HepG2 (cell line): Measurements from ENCODE around the gene NTF3. TPM values are rescaled to one million over a fixed set of nuclear protein-coding genes. Genes with fewer than 3 reads are reported as not detected.

Experiments
- ATAC-seq: fragments of 200-7000 bp; cut with Tn5 transposase; 3 replicates; pipeline ENCODE4 v1.9.1; 2020; ENCODE audit warnings: mild to moderate bottlenecking, moderate library complexity
- BruUV-seq: library from RNA; stranded (reverse); fragments of 400-500 nt; replicated peaks from 2 replicates; lab custom pipeline; 2021; lab: Mats Ljungman, UMichigan
- CTCF ChIA-PET: fragments of 300-600 bp; formaldehyde crosslinking; extraction: SDS; loops from one replicate; lab custom pipeline; 2021; ENCODE audit warnings: low total read pairs, inconsistent platforms, low intra/inter-chr PET ratio; lab: Yijun Ruan, JAX
- POLR2A ChIA-PET: fragments of 350-600 bp; sonication (Branson Sonifier 250); formaldehyde crosslinking; loops from one replicate; lab custom pipeline; 2020; ENCODE audit warnings: antibody characterized with exemption, inconsistent platforms; lab: Yijun Ruan, JAX
- DNase-seq: peaks from one replicate; pipeline ENCODE4 v3.0.0-alpha.2; 2015; ENCODE audit warnings: low spot score
- FAIRE-seq: peaks from 3 replicates; lab custom pipeline; 2011; peaks lifted over from hg19 to GRCh38; lab: Jason Lieb, UNC
- H2AFZ ChIP-seq: one replicate; pipeline ENCODE4 v1.6.1; 2011; ENCODE audit warnings: low read length, inconsistent platforms
- H3K27ac ChIP-seq: fragments of 300-600 bp; 3 replicates; pipeline ENCODE4 v1.8.0; 2011; ENCODE audit warnings: mixed run types, mild to moderate bottlenecking, mixed read lengths, low read length, inconsistent platforms; ENCODE audit not compliant: insufficient read depth; ENCODE audit errors: extremely low read length
- H3K27me3 ChIP-seq, 2 experiments: fragments of 200-600 bp in 1 of 2; 2 replicates in 1 of 2; 3 replicates in 1 of 2; pipeline versions ENCODE4 v1.6.0 to v1.8.0; 2011; ENCODE audit warnings: low read length in 2 of 2, mild to moderate bottlenecking in 2 of 2, moderate library complexity in 2 of 2, inconsistent platforms in 1 of 2; ENCODE audit not compliant: insufficient read depth in 2 of 2, control insufficient read depth in 1 of 2
- H3K36me3 ChIP-seq, 2 experiments: fragments of 200-600 bp in 1 of 2; replicated peaks in 1 of 2; 2 replicates in 1 of 2; 3 replicates in 1 of 2; pipeline versions ENCODE4 v1.5.1 to v1.8.0; 2011; ENCODE audit warnings: low read length in 2 of 2, inconsistent platforms in 1 of 2; ENCODE audit not compliant: insufficient read depth in 2 of 2, control insufficient read depth in 1 of 2
- H3K4me1 ChIP-seq: 2 replicates; pipeline ENCODE4 v1.5.1; 2012; ENCODE audit warnings: low read length, inconsistent platforms; ENCODE audit not compliant: insufficient read depth
- H3K4me2 ChIP-seq: 2 replicates; pipeline ENCODE4 v1.6.0; 2011; ENCODE audit warnings: low read depth, low read length, inconsistent platforms
- H3K4me3 ChIP-seq, 3 experiments: fragments of 200-600 bp in 1 of 3; sonication (generic), shearing (Covaris generic) in 1 of 3; replicated peaks in 1 of 3; 2 replicates each; pipeline ENCODE4 v1.5.1; 2011 to 2016; ENCODE audit warnings: low read length in 3 of 3, inconsistent platforms in 2 of 3, low read depth in 2 of 3, mild to moderate bottlenecking in 2 of 3, control low read depth in 1 of 3, mixed read lengths in 1 of 3; ENCODE audit not compliant: insufficient read depth in 1 of 3
- H3K79me2 ChIP-seq: one replicate; pipeline ENCODE4 v1.6.1; 2011; ENCODE audit warnings: low read length, inconsistent platforms; ENCODE audit not compliant: insufficient read depth
- H3K9ac ChIP-seq: 2 replicates; pipeline ENCODE4 v1.6.0; 2011; ENCODE audit warnings: mild to moderate bottlenecking, low read depth, low read length, inconsistent platforms; ENCODE audit not compliant: insufficient read depth
- H3K9me3 ChIP-seq: 2 replicates; pipeline ENCODE4 v1.5.1; 2012; ENCODE audit warnings: mild to moderate bottlenecking, low read length
- H4K20me1 ChIP-seq: 2 replicates; pipeline ENCODE4 v1.6.0; 2011; ENCODE audit warnings: inconsistent platforms, mild to moderate bottlenecking, low read length, moderate library complexity; ENCODE audit not compliant: insufficient read depth
- GLI4 ChIP-seq: sonication (generic); formaldehyde crosslinking; IDR thresholded peaks from 2 replicates; pipeline ENCODE4 v1.5.1; 2020; ENCODE audit warnings: missing genetic modification reagents, mild to moderate bottlenecking, moderate library complexity, borderline replicate concordance
- MTF1 ChIP-seq: sonication (generic); formaldehyde crosslinking; IDR thresholded peaks from 2 replicates; pipeline ENCODE4 v1.5.0; 2020; ENCODE audit warnings: missing genetic modification reagents
- REL ChIP-seq: sonication (generic); formaldehyde crosslinking; conservative IDR thresholded peaks from 2 replicates; pipeline ENCODE4 v1.8.0; 2022; ENCODE audit warnings: mild to moderate bottlenecking, missing genetic modification reagents, moderate library complexity
- REXO4 ChIP-seq: sonication (generic); formaldehyde crosslinking; IDR thresholded peaks from 2 replicates; pipeline ENCODE4 v1.8.0; 2022; ENCODE audit warnings: missing genetic modification reagents, mild to moderate bottlenecking, borderline replicate concordance
- SOX5 ChIP-seq: IDR thresholded peaks from 2 replicates; pipeline ENCODE4 v1.6.1; 2016; ENCODE audit warnings: borderline replicate concordance
- USF2 ChIP-seq, 2 experiments: sonication (generic) in 1 of 2; formaldehyde crosslinking in 1 of 2; IDR thresholded peaks; 2 replicates each; pipeline versions ENCODE4 v1.5.1 to v1.6.1; 2011 to 2020; ENCODE audit warnings: borderline replicate concordance in 1 of 2, low read depth in 1 of 2, low read length in 1 of 2, mild to moderate bottlenecking in 1 of 2, missing genetic modification reagents in 1 of 2, moderate library complexity in 1 of 2
- ZNF383 ChIP-seq: sonication (generic); formaldehyde crosslinking; IDR thresholded peaks from 2 replicates; pipeline ENCODE4 v1.4.0; 2020; ENCODE audit warnings: missing genetic modification reagents, mild to moderate bottlenecking, borderline replicate concordance
- ZNF576 ChIP-seq: sonication (generic); formaldehyde crosslinking; IDR thresholded peaks from 2 replicates; pipeline ENCODE4 v1.4.0; 2020; ENCODE audit warnings: mild to moderate bottlenecking, missing genetic modification reagents
- WGBS: methylation state at CpG from one replicate; pipeline ENCODE4 v1.1.6; 2017; ENCODE audit warnings: low lambda C conversion rate; 5-methylcytosine and 5-hydroxymethylcytosine counted together
- in situ Hi-C: cut with HindIII; loops from 2 replicates; pipeline ENCODE4 v1.10.0; 2017; ENCODE audit warnings: low pct_unique_long_range_greater_than_20kb; ENCODE audit not compliant: extremely low pct_ligation_motif_present
- intact Hi-C: fragments of 100-400 bp; cut with micrococcal nuclease; formaldehyde crosslinking; loops from one replicate; pipeline ENCODE4 v1.10.0; 2022; ENCODE audit not compliant: unreplicated experiment
- polyA plus RNA-seq, 8 experiments: library from polyadenylated mRNA; depleted of rRNA in 3 of 8; stranded (reverse) in 7 of 8; unstranded in 1 of 8; fragments of >200 nt; fragmentation: Illumina TruSeq in 4 of 8; extraction: Trizol in 4 of 8; gene quantifications; 2 replicates each; pipeline versions ENCODE4 v1.2.1 to v1.2.3, GENCODE V29; 2011 to 2016; ENCODE audit warnings: low read depth in 4 of 8, missing spikeins in 1 of 8, mixed read lengths in 1 of 8; ENCODE audit not compliant: insufficient read depth in 1 of 8
- total RNA-seq, 5 experiments: library from RNA; depleted of rRNA; stranded (reverse); fragments of >200 nt; fragmentation: Illumina TruSeq; extraction: Trizol; gene quantifications; 2 replicates each; pipeline ENCODE4 v1.2.3, GENCODE V29; 2016; ENCODE audit warnings: low read depth in 1 of 5

Gene NTF3
- total and polyA plus RNA-seq, 2 of the 13 experiments (the other 11 are each of a cell fraction or from before 2014, with no cell fraction given): not detected

GRCh38 chr12:5505116-5505515, 73.2 kb downstream of the NTF3 start:
- H3K4me3 ChIP-seq: no peak overlapping the region
- H3K27ac ChIP-seq: no peak overlapping the region
- WGBS: 0% methylated on average over 1 of the region's 4 CpGs
- ATAC-seq: no peak
- H3K9me3 ChIP-seq: no peaks in the 10 kb centered on the region
- BruUV-seq: no TSS peak
- no peak for TF ChIP-seq USF2 (IDR thresholded peaks at IDR 0.05; ENCODE audit: low read depth, low read length)
- TF ChIP-seq USF2 (CRISPR knock-in tag; IDR thresholded peaks at IDR 0.05; ENCODE audit: borderline replicate concordance): no peak
- no peak for TF ChIP-seq GLI4
- no peak for TF ChIP-seq REL (CRISPR knock-in tag)
- TF ChIP-seq REXO4 (CRISPR knock-in tag): no peak
- TF ChIP-seq ZNF576 (CRISPR knock-in tag): no peak
- no peak for TF ChIP-seq ZNF383
- TF ChIP-seq SOX5: no peak
- TF ChIP-seq MTF1 (CRISPR knock-in tag): no peak
- FAIRE-seq: no peak
- ChIA-PET CTCF (no interaction called here), POLR2A (no interaction called here)
- in situ Hi-C loops: no loop called here
- no peak overlapping the region for H2AFZ ChIP-seq
- no peaks in the 10 kb centered on the region for H3K27me3 ChIP-seq
- no peaks in the 10 kb centered on the region for H3K36me3 ChIP-seq
- no peaks in the 10 kb centered on the region for H3K4me1 ChIP-seq
- H3K79me2 ChIP-seq: no peaks in the 10 kb centered on the region
- no peak overlapping the region for H3K9ac ChIP-seq
- no peak for DNase-seq
- no peak overlapping the region for H3K4me2 ChIP-seq
- no peaks in the 10 kb centered on the region for H4K20me1 ChIP-seq
- intact Hi-C loops: no loop called here
